ENCODE results near the gene TAX1BP3. TPM values are rescaled to one million over a fixed set of nuclear protein-coding genes. Genes with fewer than 3 reads are reported as not detected.

The TAX1BP3 gene
- total and polyA plus RNA-seq, 2 of the 13 experiments (the other 11 are each of a cell fraction or from before 2014, with no cell fraction given) = 16.7 to 45.1 TPM

DNA sequence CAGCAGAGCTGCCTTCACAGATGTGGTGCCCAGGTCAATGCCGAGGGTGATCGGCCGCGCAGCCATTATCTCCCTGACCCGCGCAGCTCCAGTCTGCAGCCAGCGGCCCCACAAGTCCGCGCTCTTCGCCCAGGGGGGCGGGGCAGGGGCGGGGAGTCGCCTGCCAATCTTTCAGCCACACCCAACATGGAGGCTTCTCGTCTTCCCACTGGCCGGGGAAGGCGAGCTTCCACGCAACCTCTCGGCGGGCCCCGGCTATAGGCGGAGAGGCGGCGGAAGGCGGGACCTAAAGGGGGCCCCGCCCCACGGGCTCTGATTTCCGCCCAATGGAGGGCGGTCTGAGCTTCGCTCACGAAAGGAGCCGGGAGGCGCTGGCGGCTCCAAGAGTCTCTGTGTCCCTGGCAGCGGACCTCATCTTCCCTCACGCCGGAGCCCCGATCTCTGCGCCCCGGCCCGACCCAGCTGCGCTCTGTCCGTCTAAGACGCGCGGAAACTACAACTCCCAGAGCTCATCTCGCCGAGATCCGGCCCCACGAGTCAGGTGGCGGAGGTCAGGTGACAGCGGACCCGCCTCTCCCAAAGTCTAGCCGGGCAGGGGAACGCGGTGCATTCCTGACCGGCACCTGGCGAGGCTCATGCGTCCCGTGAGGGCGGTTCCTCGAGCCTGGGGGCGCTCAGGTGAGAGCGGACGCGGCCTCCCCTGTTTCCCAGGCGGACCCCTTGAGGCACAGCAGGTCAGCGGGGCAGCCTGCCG is 32.0 kb downstream of the TAX1BP3 start, which contains the start of the genes CTNS and SHPK (continued):
- TF ChIP-seq, protein P1, sequence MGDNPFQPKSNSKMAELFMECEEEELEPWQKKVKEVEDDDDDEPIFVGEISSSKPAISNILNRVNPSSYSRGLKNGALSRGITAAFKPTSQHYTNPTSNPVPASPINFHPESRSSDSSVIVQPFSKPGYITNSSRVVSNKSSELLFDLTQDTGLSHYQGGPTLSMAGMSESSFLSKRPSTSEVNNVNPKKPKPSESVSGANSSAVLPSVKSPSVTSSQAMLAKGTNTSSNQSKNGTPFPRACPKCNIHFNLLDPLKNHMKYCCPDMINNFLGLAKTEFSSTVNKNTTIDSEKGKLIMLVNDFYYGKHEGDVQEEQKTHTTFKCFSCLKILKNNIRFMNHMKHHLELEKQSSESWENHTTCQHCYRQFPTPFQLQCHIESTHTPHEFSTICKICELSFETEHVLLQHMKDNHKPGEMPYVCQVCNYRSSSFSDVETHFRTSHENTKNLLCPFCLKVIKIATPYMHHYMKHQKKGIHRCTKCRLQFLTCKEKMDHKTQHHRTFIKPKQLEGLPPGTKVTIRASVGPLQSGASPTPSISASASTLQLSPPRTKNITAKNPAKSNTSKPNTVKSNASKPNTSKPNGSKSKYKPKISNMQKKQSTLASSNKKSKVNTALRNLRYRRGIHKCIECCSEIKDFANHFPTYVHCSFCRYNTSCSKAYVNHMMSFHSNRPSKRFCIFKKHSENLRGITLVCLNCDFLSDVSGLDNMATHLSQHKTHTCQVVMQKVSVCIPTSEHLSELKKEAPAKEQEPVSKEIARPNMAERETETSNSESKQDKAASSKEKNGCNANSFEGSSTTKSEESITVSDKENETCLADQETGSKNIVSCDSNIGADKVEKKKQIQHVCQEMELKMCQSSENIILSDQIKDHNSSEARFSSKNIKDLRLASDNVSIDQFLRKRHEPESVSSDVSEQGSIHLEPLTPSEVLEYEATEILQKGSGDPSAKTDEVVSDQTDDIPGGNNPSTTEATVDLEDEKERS (CRISPR knock-in tag; IDR thresholded peaks at IDR 0.05) = peak; percentile 33; the same call in 1 of the 2 replicates
- TF ChIP-seq JUNB (CRISPR knock-in tag; IDR thresholded peaks at IDR 0.05; ENCODE audit: borderline replicate concordance) (no peak), ZNF670 (CRISPR knock-in tag; IDR thresholded peaks at IDR 0.05; ENCODE audit: borderline replicate concordance) (peak; percentile 26; the same call in 1 of the 2 replicates), ZNF784 (CRISPR knock-in tag; IDR thresholded peaks at IDR 0.05; ENCODE audit: borderline replicate concordance) (peak; percentile 43; the same call in 1 of the 2 replicates), SMARCE1 (IDR thresholded peaks at IDR 0.05; ENCODE audit: borderline replicate concordance) (no peak), THRA (CRISPR knock-in tag; IDR thresholded peaks at IDR 0.05; ENCODE audit: borderline replicate concordance) (peak; percentile 13; the same call in 1 of the 2 replicates), DDIT3 (CRISPR knock-in tag; IDR thresholded peaks at IDR 0.05) (no peak), ZFP90 (CRISPR knock-in tag; IDR thresholded peaks at IDR 0.05; ENCODE audit: borderline replicate concordance) (0 out of 2 replicates have a peak, but pooled peaks have one; percentile 54), FOXP4 (CRISPR knock-in tag; IDR thresholded peaks at IDR 0.05) (peak; percentile 8), NFYC (CRISPR knock-in tag; IDR thresholded peaks at IDR 0.05) (peak; percentile 86), ZSCAN31 (CRISPR knock-in tag; IDR thresholded peaks at IDR 0.05; ENCODE audit: low read depth) (peak; percentile 16; the same call in 1 of the 2 replicates), RORA (CRISPR knock-in tag; IDR thresholded peaks at IDR 0.05) (no peak), ZSCAN30 (CRISPR knock-in tag; IDR thresholded peaks at IDR 0.05) (no peak), CBX5 (CRISPR knock-in tag; IDR thresholded peaks at IDR 0.05; ENCODE audit: borderline replicate concordance) (no peak; the same call in 1 of the 2 replicates), SUZ12 (IDR thresholded peaks at IDR 0.05; ENCODE audit: low read depth, low read length) (peak; percentile 55), ZNF564 (CRISPR knock-in tag; IDR thresholded peaks at IDR 0.05) (0 out of 2 replicates have a peak, but pooled peaks have one; percentile 80)
- TF ChIP-seq, protein P2, sequence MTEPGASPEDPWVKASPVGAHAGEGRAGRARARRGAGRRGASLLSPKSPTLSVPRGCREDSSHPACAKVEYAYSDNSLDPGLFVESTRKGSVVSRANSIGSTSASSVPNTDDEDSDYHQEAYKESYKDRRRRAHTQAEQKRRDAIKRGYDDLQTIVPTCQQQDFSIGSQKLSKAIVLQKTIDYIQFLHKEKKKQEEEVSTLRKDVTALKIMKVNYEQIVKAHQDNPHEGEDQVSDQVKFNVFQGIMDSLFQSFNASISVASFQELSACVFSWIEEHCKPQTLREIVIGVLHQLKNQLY (CRISPR knock-in tag; IDR thresholded peaks at IDR 0.05) = peak; percentile 7; the same call in 1 of the 2 replicates
- TF ChIP-seq, protein P3, sequence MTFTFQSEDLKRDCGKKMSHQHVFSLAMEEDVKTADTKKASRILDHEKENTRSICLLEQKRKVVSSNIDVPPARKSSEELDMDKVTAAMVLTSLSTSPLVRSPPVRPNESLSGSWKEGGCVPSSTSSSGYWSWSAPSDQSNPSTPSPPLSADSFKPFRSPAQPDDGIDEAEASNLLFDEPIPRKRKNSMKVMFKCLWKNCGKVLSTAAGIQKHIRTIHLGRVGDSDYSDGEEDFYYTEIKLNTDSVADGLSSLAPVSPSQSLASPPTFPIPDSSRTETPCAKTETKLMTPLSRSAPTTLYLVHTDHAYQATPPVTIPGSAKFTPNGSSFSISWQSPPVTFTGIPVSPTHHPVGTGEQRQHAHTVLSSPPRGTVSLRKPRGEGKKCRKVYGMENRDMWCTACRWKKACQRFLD (CRISPR knock-in tag; IDR thresholded peaks at IDR 0.05; ENCODE audit: borderline replicate concordance) = no peak
